IMR-90 (cell line): Measurements from ENCODE around the gene KRT28. TPM values are rescaled to one million over a fixed set of nuclear protein-coding genes. Genes with fewer than 3 reads are reported as not detected.

ENCODE experiments used
- ATAC-seq: fragments of 200-7000 bp; cut with Tn5 transposase; 2 replicates; pipeline ENCODE4 v1.9.1; 2020; ENCODE audit warnings: low read depth, mild to moderate bottlenecking, moderate library complexity
- BruUV-seq: library from RNA; stranded (reverse); fragments of 400-500 nt; replicated peaks from 2 replicates; lab custom pipeline; 2021; lab: Mats Ljungman, UMichigan
- CTCF ChIA-PET: fragments of 300-600 bp; formaldehyde crosslinking; extraction: SDS; loops from one replicate; lab custom pipeline; 2021; ENCODE audit warnings: antibody characterized with exemption; lab: Yijun Ruan, JAX
- POLR2A ChIA-PET: fragments of 300-600 bp; sonication (Branson Sonifier 250); formaldehyde crosslinking; loops from one replicate; lab custom pipeline; 2022; ENCODE audit warnings: antibody characterized with exemption; ENCODE audit not compliant: unreplicated experiment; lab: Charles Lee
- DNase-seq: peaks from one replicate; pipeline ENCODE4 v3.0.0; 2013
- H2AFZ ChIP-seq: replicated peaks from 2 replicates; pipeline ENCODE3; 2013; ENCODE audit warnings: low read length, mild to moderate bottlenecking; ENCODE audit not compliant: poor library complexity
- H2AK5ac ChIP-seq: 2 replicates; pipeline ENCODE4 v1.6.1; 2013; ENCODE audit warnings: low read depth, low read length, inconsistent platforms
- H2AK9ac ChIP-seq: replicated peaks from 2 replicates; pipeline ENCODE3; 2013; ENCODE audit warnings: mild to moderate bottlenecking, low read depth, low read length, moderate library complexity; ENCODE audit not compliant: poor library complexity
- H2BK120ac ChIP-seq: 2 replicates; pipeline ENCODE4 v1.6.1; 2013; ENCODE audit warnings: low read depth, low read length, inconsistent platforms
- H2BK15ac ChIP-seq: 3 replicates; pipeline ENCODE4 v1.6.1; 2013; ENCODE audit warnings: low read depth, low read length, inconsistent platforms
- H2BK20ac ChIP-seq: 2 replicates; pipeline ENCODE4 v1.6.1; 2013; ENCODE audit warnings: low read depth, mild to moderate bottlenecking, inconsistent platforms, low read length, moderate library complexity
- H2BK5ac ChIP-seq: 2 replicates; pipeline ENCODE4 v1.6.1; 2013; ENCODE audit warnings: mild to moderate bottlenecking, low read depth, low read length, inconsistent platforms; ENCODE audit not compliant: poor library complexity, severe bottlenecking
- H3K14ac ChIP-seq: replicated peaks from 2 replicates; pipeline ENCODE4 v1.6.1; 2013; ENCODE audit warnings: low read depth, low read length, inconsistent platforms
- H3K18ac ChIP-seq: 2 replicates; pipeline ENCODE4 v1.6.1; 2013; ENCODE audit warnings: low read depth, low read length, control low read depth
- H3K23ac ChIP-seq: 2 replicates; pipeline ENCODE4 v1.6.1; 2013; ENCODE audit warnings: low read depth, low read length, inconsistent platforms
- H3K27ac ChIP-seq: 2 replicates; pipeline ENCODE4 v1.5.1; 2013; ENCODE audit warnings: mild to moderate bottlenecking, control low read depth, low read length; ENCODE audit not compliant: insufficient read depth
- H3K27me3 ChIP-seq: 2 replicates; pipeline ENCODE4 v1.6.1; 2013; ENCODE audit warnings: low read length; ENCODE audit not compliant: control insufficient read depth, insufficient read depth
- H3K36me3 ChIP-seq: 2 replicates; pipeline ENCODE4 v1.6.1; 2013; ENCODE audit warnings: low read length, mixed read lengths; ENCODE audit not compliant: control insufficient read depth, insufficient read depth
- H3K4ac ChIP-seq: 2 replicates; pipeline ENCODE4 v1.6.1; 2013; ENCODE audit warnings: low read depth, low read length, inconsistent platforms
- H3K4me1 ChIP-seq: 2 replicates; pipeline ENCODE4 v1.6.1; 2013; ENCODE audit warnings: low read length, mixed read lengths; ENCODE audit not compliant: control insufficient read depth, insufficient read depth
- H3K4me2 ChIP-seq: 2 replicates; pipeline ENCODE4 v1.6.1; 2013; ENCODE audit warnings: low read depth, mild to moderate bottlenecking, control low read depth, low read length, moderate library complexity
- H3K4me3 ChIP-seq: 2 replicates; pipeline ENCODE4 v1.5.1; 2013; ENCODE audit warnings: low read depth, mild to moderate bottlenecking, control low read depth, low read length, moderate library complexity; ENCODE audit not compliant: insufficient read depth
- H3K56ac ChIP-seq: 2 replicates; pipeline ENCODE4 v1.6.1; 2013; ENCODE audit warnings: low read length, inconsistent platforms; ENCODE audit not compliant: insufficient read depth; ENCODE audit errors: extremely low read depth
- H3K79me1 ChIP-seq, 2 experiments: 2 replicates each; pipeline ENCODE4 v1.6.1; 2013; ENCODE audit warnings: low read length in 2 of 2, inconsistent platforms in 1 of 2, low read depth in 1 of 2
- H3K9ac ChIP-seq: 2 replicates; pipeline ENCODE4 v1.6.1; 2013; ENCODE audit warnings: low read depth, low read length, control low read depth
- H3K9me1 ChIP-seq: 2 replicates; pipeline ENCODE4 v1.6.1; 2013; ENCODE audit warnings: low read length, inconsistent platforms; ENCODE audit not compliant: insufficient read depth
- H3K9me3 ChIP-seq: 2 replicates; pipeline ENCODE4 v1.6.1; 2013; ENCODE audit warnings: low read length; ENCODE audit not compliant: control insufficient read depth, insufficient read depth
- H4K20me1 ChIP-seq: 2 replicates; pipeline ENCODE4 v1.6.1; 2013; ENCODE audit warnings: low read length, inconsistent platforms; ENCODE audit not compliant: insufficient read depth
- H4K5ac ChIP-seq: 2 replicates; pipeline ENCODE4 v1.6.1; 2013; ENCODE audit warnings: mild to moderate bottlenecking, low read depth, low read length, control low read depth
- H4K8ac ChIP-seq, 2 experiments: 2 replicates each; pipeline ENCODE4 v1.6.1; 2013; ENCODE audit warnings: low read depth in 2 of 2, low read length in 2 of 2, control low read depth in 1 of 2, inconsistent platforms in 1 of 2
- H4K91ac ChIP-seq: 2 replicates; pipeline ENCODE4 v1.6.1; 2013; ENCODE audit warnings: low read depth, low read length, inconsistent platforms; ENCODE audit not compliant: insufficient read depth
- BHLHE40 ChIP-seq: fragments of 150-350 bp; IDR thresholded peaks from 2 replicates; pipeline ENCODE4 v1.6.1; 2016; ENCODE audit warnings: mild to moderate bottlenecking, low read depth, low read length
- CEBPB ChIP-seq: IDR thresholded peaks from 2 replicates; pipeline ENCODE4 v1.6.1; 2012; ENCODE audit warnings: low read depth, low read length, improper control_type of control experiment
- CHD1 ChIP-seq: IDR thresholded peaks from 2 replicates; pipeline ENCODE4 v1.6.1; 2012; ENCODE audit warnings: low read depth, low read length, improper control_type of control experiment
- CTCF ChIP-seq: conservative IDR thresholded peaks from 2 replicates; pipeline ENCODE4 v1.5.1; 2012; ENCODE audit warnings: mild to moderate bottlenecking, low read depth, low read length, improper control_type of control experiment
- ELK1 ChIP-seq: fragments of 150-350 bp; IDR thresholded peaks from 2 replicates; pipeline ENCODE4 v1.6.1; 2016; ENCODE audit warnings: low read depth, mild to moderate bottlenecking, low read length, moderate library complexity, borderline replicate concordance
- FOS ChIP-seq: fragments of 150-350 bp; IDR thresholded peaks from 2 replicates; pipeline ENCODE4 v1.6.1; 2016; ENCODE audit warnings: low read depth, low read length
- MAFK ChIP-seq: IDR thresholded peaks from 2 replicates; pipeline ENCODE4 v1.6.1; 2012; ENCODE audit warnings: low read depth, low read length, improper control_type of control experiment
- MAZ ChIP-seq: IDR thresholded peaks from 2 replicates; pipeline ENCODE4 v1.6.1; 2012; ENCODE audit warnings: low read depth, mild to moderate bottlenecking, low read length, improper control_type of control experiment, moderate library complexity, borderline replicate concordance
- MXI1 ChIP-seq: IDR thresholded peaks from 2 replicates; pipeline ENCODE4 v1.6.1; 2012; ENCODE audit warnings: low read depth, mild to moderate bottlenecking, low read length, moderate library complexity, borderline replicate concordance
- NFE2L2 ChIP-seq: fragments of 150-350 bp; IDR thresholded peaks from 2 replicates; pipeline ENCODE4 v1.6.1; 2016; ENCODE audit warnings: low read depth, mild to moderate bottlenecking, low read length
- RAD21 ChIP-seq: IDR thresholded peaks from 2 replicates; pipeline ENCODE4 v1.6.1; 2012; ENCODE audit warnings: low read length, improper control_type of control experiment
- RCOR1 ChIP-seq: IDR thresholded peaks from 2 replicates; pipeline ENCODE4 v1.6.1; 2012; ENCODE audit warnings: mild to moderate bottlenecking, low read length, improper control_type of control experiment; ENCODE audit not compliant: insufficient replicate concordance
- SMC3 ChIP-seq: fragments of 150-350 bp; IDR thresholded peaks from 2 replicates; pipeline ENCODE4 v1.6.1; 2016; ENCODE audit warnings: low read depth, mild to moderate bottlenecking, antibody characterized with exemption, low read length, moderate library complexity
- USF2 ChIP-seq: fragments of 150-350 bp; IDR thresholded peaks from 2 replicates; pipeline ENCODE4 v1.6.1; 2017; ENCODE audit warnings: mild to moderate bottlenecking, antibody characterized with exemption, low read length, low read depth
- WGBS, 2 experiments: methylation state at CpG; one replicate each; pipeline versions ENCODE4 v1.1.5 to v1.1.7; 2013; ENCODE audit warnings: missing lambda C conversion rate in 2 of 2; ENCODE audit not compliant: insufficient read length in 1 of 2; ENCODE audit errors: extremely low coverage in 2 of 2; 5-methylcytosine and 5-hydroxymethylcytosine counted together
- dilution Hi-C: fragments of 300-500 bp; cut with HindIII; formaldehyde crosslinking; loops from one replicate; pipeline ENCODE4 v1.14.3; 2018; ENCODE audit warnings: low sequenced_read_pairs; ENCODE audit not compliant: unreplicated experiment
- in situ Hi-C: fragments of 300-500 bp; cut with MboI; formaldehyde crosslinking; loops from 3 replicates; pipeline ENCODE4 v1.14.3; 2019; ENCODE audit warnings: low sequenced_read_pairs, inconsistent platforms, mixed read lengths
- intact Hi-C: fragments of 100-400 bp; cut with micrococcal nuclease; formaldehyde crosslinking; loops from 2 replicates; pipeline ENCODE4 v1.10.0; 2022
- polyA plus RNA-seq, 3 experiments: library from polyadenylated mRNA; depleted of rRNA; stranded (reverse); fragments of >200 nt; gene quantifications; 2 replicates each; pipeline ENCODE4 v1.2.3, GENCODE V29; 2012; ENCODE audit warnings: low replicate concordance in 1 of 3
- total RNA-seq: library from RNA; depleted of rRNA; stranded (reverse); fragments of >200 nt; gene quantifications from 2 replicates; pipeline ENCODE4 v1.2.3, GENCODE V29; 2012

KRT28 gene
- total and polyA plus RNA-seq, 2 of the 4 experiments (the other 2 are of a cell fraction) = not detected

- DNase-seq (peak; percentile 20), ATAC-seq (peak; percentile 15; the same call in 1 of the 2 replicates)
- peak overlapping the region; percentile 62 for H3K4ac ChIP-seq
- H4K91ac ChIP-seq = peak overlapping the region; percentile 85
- H3K4me3 ChIP-seq = peak overlapping the region; percentile 99
- H3K18ac ChIP-seq = peak overlapping the region; percentile 85; the same call in 1 of the 2 replicates
- H3K9me1 ChIP-seq = peaks cover 3% of the 10 kb centered on the region
- in situ Hi-C loops (no loop called here), dilution Hi-C loops (no loop called here), intact Hi-C loops (no loop called here)
- H2AFZ ChIP-seq = no peak overlapping the region
- peak overlapping the region; percentile 77 for H3K9ac ChIP-seq
- H2BK20ac ChIP-seq = no peak overlapping the region
- ChIA-PET CTCF (no interaction called here), POLR2A (interaction anchor here (0.6 kb wide), 1 partner anchor 715 kb away, joined by 12 read pairs; no protein-coding TSS in a partner anchor)
- peaks cover 5% of the 10 kb centered on the region; the same call in 1 of the 2 replicates for H3K4me1 ChIP-seq
- peak overlapping the region; percentile 83 for H3K14ac ChIP-seq
- no CpG with 5 or more reads among the region's 9 CpGs for WGBS, 2 experiments
- peak overlapping the region; percentile 58 for H3K27ac ChIP-seq
- peaks cover 30 to 38% of the 10 kb centered on the region in 2 experiments for H3K79me1 ChIP-seq
- H3K56ac ChIP-seq = peak overlapping the region; percentile 87
- peak overlapping the region; percentile 92; the same call in 1 of the 2 replicates for H3K23ac ChIP-seq
- H3K36me3 ChIP-seq = peaks cover 10% of the 10 kb centered on the region
- peak overlapping the region; percentile 43; the same call in 2 of the 3 replicates for H2BK15ac ChIP-seq
- peak overlapping the region; percentile 88 for H2BK5ac ChIP-seq
- no peaks in the 10 kb centered on the region for H3K9me3 ChIP-seq
- H2AK9ac ChIP-seq = no peak overlapping the region
- TSS peak; percentile 83 for BruUV-seq
- H2AK5ac ChIP-seq = peak overlapping the region; percentile 23; the same call in 1 of the 2 replicates
- H4K20me1 ChIP-seq = no peaks in the 10 kb centered on the region
- peak overlapping the region; percentile 6; the same call in 1 of the 2 replicates for H2BK120ac ChIP-seq
- no peaks in the 10 kb centered on the region for H3K27me3 ChIP-seq
- H4K5ac ChIP-seq = peak overlapping the region; percentile 96
- H4K8ac ChIP-seq = peak overlapping the region; percentile 97 to 99
- H3K4me2 ChIP-seq = peak overlapping the region; percentile 78
- TF ChIP-seq RCOR1 (no peak), RAD21 (no peak), FOS (no peak), BHLHE40 (no peak), NFE2L2 (no peak), MAZ (no peak), MAFK (no peak), CHD1 (no peak), ELK1 (no peak), USF2 (no peak), MXI1 (no peak), SMC3 (no peak), CEBPB (no peak), CTCF (no peak)
These were observed 19.9 kb upstream of the KRT28 start for GRCh38 chr17:40819528-40820125.
